PC-3 (cell line): Measurements from ENCODE around the gene NDUFAF3. TPM values are rescaled to one million over a fixed set of nuclear protein-coding genes. Genes with fewer than 3 reads are reported as not detected.
A peak's percentile ranks its signal among the peaks of the same experiment; 100 is the strongest.

Source experiments
- ATAC-seq: fragments of 200-7000 bp; cut with Tn5 transposase; 2 replicates; pipeline ENCODE4 v1.9.1; 2020; ENCODE audit warnings: mild to moderate bottlenecking, moderate library complexity
- BruUV-seq: library from RNA; stranded (reverse); fragments of 400-500 nt; replicated peaks from 2 replicates; lab custom pipeline; 2021; lab: Mats Ljungman, UMichigan
- CTCF ChIA-PET: fragments of 300-600 bp; sonication (Branson Sonifier 250); formaldehyde crosslinking; loops from one replicate; lab custom pipeline; 2022; ENCODE audit warnings: antibody characterized with exemption; lab: Charles Lee
- POLR2A ChIA-PET: fragments of 300-600 bp; sonication (Branson Sonifier 250); formaldehyde crosslinking; loops from one replicate; lab custom pipeline; 2022; ENCODE audit warnings: antibody characterized with exemption; ENCODE audit not compliant: unreplicated experiment; lab: Charles Lee
- DNase-seq: peaks from one replicate; pipeline ENCODE4 v3.0.0-alpha.2; 2015
- H2AFZ ChIP-seq: fragments of 300-600 bp; sonication (generic); 2 replicates; pipeline ENCODE4 v1.6.0; 2016; ENCODE audit warnings: antibody characterized with exemption, low read length
- H3F3A ChIP-seq: fragments of 300-600 bp; sonication (generic); one replicate; pipeline ENCODE4 v1.6.0; 2017; ENCODE audit warnings: antibody characterized with exemption, low read length, control low read depth, mild to moderate bottlenecking; ENCODE audit not compliant: unreplicated experiment
- H3K27ac ChIP-seq: fragments of 300-600 bp; sonication (generic); 2 replicates; pipeline ENCODE4 v1.5.1; 2016; ENCODE audit warnings: mild to moderate bottlenecking, low read length
- H3K27me3 ChIP-seq: fragments of 300-600 bp; sonication (generic); 2 replicates; pipeline ENCODE4 v1.6.1; 2016; ENCODE audit warnings: low read length, mixed read lengths
- H3K36me3 ChIP-seq: fragments of 300-600 bp; sonication (generic); 2 replicates; pipeline ENCODE4 v1.6.1; 2016; ENCODE audit warnings: low read depth, mixed run types, low read length, mixed read lengths
- H3K4me1 ChIP-seq: fragments of 300-600 bp; sonication (generic); 2 replicates; pipeline ENCODE4 v1.5.1; 2016; ENCODE audit warnings: low read length; ENCODE audit not compliant: insufficient read depth
- H3K4me2 ChIP-seq: fragments of 300-600 bp; sonication (generic); 2 replicates; pipeline ENCODE4 v1.6.0; 2016; ENCODE audit warnings: low read length
- H3K4me3 ChIP-seq: fragments of 300-600 bp; sonication (generic); 2 replicates; pipeline ENCODE4 v1.5.1; 2016; ENCODE audit warnings: mild to moderate bottlenecking, low read length, mixed read lengths
- H3K79me2 ChIP-seq: fragments of 300-600 bp; sonication (generic); 2 replicates; pipeline ENCODE4 v1.6.1; 2017; ENCODE audit warnings: low read length, mixed read lengths
- H3K9ac ChIP-seq: fragments of 300-600 bp; sonication (generic); 2 replicates; pipeline ENCODE4 v1.6.0; 2016; ENCODE audit warnings: mild to moderate bottlenecking, low read length
- H3K9me2 ChIP-seq: fragments of 300-600 bp; sonication (generic); replicated peaks from 2 replicates; pipeline ENCODE4 v1.6.1; 2016; ENCODE audit warnings: mixed run types, low read length, mixed read lengths
- H3K9me3 ChIP-seq: fragments of 300-600 bp; sonication (generic); 2 replicates; pipeline ENCODE4 v1.6.1; 2016; ENCODE audit warnings: low read length, mixed read lengths
- H4K20me1 ChIP-seq: fragments of 300-600 bp; sonication (generic); 2 replicates; pipeline ENCODE4 v1.6.1; 2016; ENCODE audit warnings: low read length, mixed read lengths
- CTCF ChIP-seq: fragments of 300-600 bp; sonication (generic); conservative IDR thresholded peaks from 2 replicates; pipeline ENCODE4 v1.5.1; 2017; ENCODE audit warnings: antibody characterized with exemption, low read depth, mild to moderate bottlenecking, low read length
- EZH2 ChIP-seq: fragments of 300-600 bp; sonication (generic); IDR thresholded peaks from one replicate; pipeline ENCODE4 v1.6.1; 2017; ENCODE audit warnings: antibody characterized with exemption, mild to moderate bottlenecking, low read length; ENCODE audit not compliant: unreplicated experiment
- EZH2phosphoT487 ChIP-seq: fragments of 300-600 bp; sonication (generic); IDR thresholded peaks from 2 replicates; pipeline ENCODE4 v1.6.1; 2018; ENCODE audit warnings: mild to moderate bottlenecking, antibody characterized with exemption, low read length, borderline replicate concordance
- intact Hi-C: fragments of 100-400 bp; cut with micrococcal nuclease; formaldehyde crosslinking; loops from 2 replicates; pipeline ENCODE4 v1.9.0; 2023
- total RNA-seq: library from RNA; depleted of rRNA; stranded (reverse); fragments of >200 nt; gene quantifications from 2 replicates; pipeline ENCODE4 v1.2.3, GENCODE V29; 2014

Gene NDUFAF3
- total RNA-seq, 1 experiment from 2014 or later, result 211 TPM

DNA sequence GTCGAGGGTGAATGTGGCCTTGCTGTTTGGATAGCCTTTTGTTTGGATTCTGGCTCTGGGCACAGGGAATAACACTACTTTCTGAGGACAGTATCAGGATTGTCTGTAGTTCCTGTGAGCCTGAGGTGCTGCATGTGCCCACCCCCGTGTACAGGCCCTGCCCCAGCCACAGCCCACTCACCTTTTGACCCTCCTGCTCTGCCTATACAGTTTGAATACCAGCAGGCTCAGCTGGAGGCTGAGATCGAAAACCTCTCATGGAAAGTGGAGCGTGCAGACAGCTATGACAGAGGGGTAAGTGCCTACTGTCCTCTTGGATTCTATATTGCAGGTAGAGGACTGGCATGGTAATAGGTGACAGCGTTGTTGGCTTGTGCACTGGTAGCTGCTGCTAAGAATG, 39.2 kb upstream of the NDUFAF3 start:
- Histone ChIP-seq H3F3A (no peaks in the 10 kb centered on the region), H3K9ac (no peak overlapping the region), H3K79me2 (no peaks in the 10 kb centered on the region), H3K36me3 (peaks cover 44% of the 10 kb centered on the region), H2AFZ (no peak overlapping the region), H3K4me3 (no peak overlapping the region), H3K4me2 (no peak overlapping the region), H3K9me3 (no peaks in the 10 kb centered on the region), H4K20me1 (no peaks in the 10 kb centered on the region), H3K4me1 (no peaks in the 10 kb centered on the region), H3K27me3 (no peaks in the 10 kb centered on the region), H3K9me2 (no peaks in the 10 kb centered on the region), H3K27ac (no peak overlapping the region)
- DNase-seq (no peak), ATAC-seq (no peak)
- ChIA-PET POLR2A (no interaction called here), CTCF (no interaction called here)
- intact Hi-C loops, result no loop called here
- no TSS peak for BruUV-seq
- TF ChIP-seq EZH2 (no peak), CTCF (no peak), EZH2phosphoT487 (no peak)

DNA sequence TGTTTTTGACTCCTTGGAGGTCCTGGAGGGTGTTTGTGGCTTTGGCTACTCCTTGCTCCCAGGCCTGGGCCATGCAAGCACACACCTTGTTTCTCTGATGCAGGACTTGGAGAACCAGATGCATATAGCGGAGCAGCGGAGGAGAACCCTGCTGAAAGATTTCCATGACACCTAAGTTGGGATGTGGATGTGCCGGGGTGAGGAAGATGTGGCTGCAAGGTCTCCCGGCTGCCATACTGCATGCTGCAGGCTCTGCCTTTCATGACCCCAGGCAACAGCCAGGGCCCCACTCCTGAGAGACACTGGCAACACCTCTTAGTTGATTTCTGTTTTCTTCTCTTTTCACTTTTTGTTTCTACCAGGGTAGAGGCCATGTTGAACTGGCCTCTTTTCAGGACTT, 38.8 kb upstream of the NDUFAF3 start:
- Histone ChIP-seq H3K9ac (no peak overlapping the region), H4K20me1 (no peaks in the 10 kb centered on the region), H3K9me2 (no peaks in the 10 kb centered on the region), H3K4me2 (no peak overlapping the region), H3K36me3 (peaks cover 40% of the 10 kb centered on the region), H3K4me1 (no peaks in the 10 kb centered on the region), H3K79me2 (no peaks in the 10 kb centered on the region), H3K27ac (no peak overlapping the region), H3K9me3 (no peaks in the 10 kb centered on the region), H2AFZ (no peak overlapping the region), H3K4me3 (no peak overlapping the region), H3K27me3 (no peaks in the 10 kb centered on the region), H3F3A (no peaks in the 10 kb centered on the region)
- no TSS peak for BruUV-seq
- POLR2A ChIA-PET, result no interaction called here
- intact Hi-C loops, result no loop called here
- DNase-seq (no peak), ATAC-seq (no peak)
- CTCF ChIA-PET, result no interaction called here
- TF ChIP-seq EZH2phosphoT487 (no peak), EZH2 (no peak), CTCF (no peak)

DNA sequence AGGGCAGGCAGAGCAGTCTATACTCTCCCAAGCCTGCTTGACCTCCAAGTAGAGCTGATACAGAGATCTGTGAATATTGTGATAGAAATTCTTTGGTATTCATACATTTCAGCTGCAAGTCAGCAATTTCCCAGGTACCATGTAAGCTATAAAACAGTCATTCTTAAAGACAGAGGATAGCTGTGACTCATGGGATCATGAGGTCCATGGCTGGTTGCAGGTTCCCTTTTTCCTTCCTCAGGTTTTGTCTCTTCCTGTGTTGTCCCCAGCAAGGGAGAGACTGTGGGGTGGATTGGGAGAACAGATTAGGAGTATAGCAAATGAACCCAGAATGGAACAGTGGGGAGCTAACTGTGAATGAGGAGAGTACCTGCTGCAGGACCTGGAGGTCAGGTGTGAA, 37.3 kb upstream of the NDUFAF3 start:
- no peaks in the 10 kb centered on the region for H4K20me1 ChIP-seq
- CTCF ChIA-PET, result no interaction called here

More for the DNA sequence above, 37.3 kb upstream of the NDUFAF3 start:
- ATAC-seq (peak; percentile 7; the same call in 1 of the 2 replicates), DNase-seq (no peak)
- Histone ChIP-seq H3K27ac (no peak overlapping the region), H3K9me3 (no peaks in the 10 kb centered on the region), H3K9me2 (no peaks in the 10 kb centered on the region), H3K36me3 (peaks cover 31% of the 10 kb centered on the region), H3K9ac (no peak overlapping the region), H3K4me3 (no peak overlapping the region), H3K4me2 (no peak overlapping the region), H3F3A (no peaks in the 10 kb centered on the region), H3K4me1 (peaks cover 8% of the 10 kb centered on the region), H2AFZ (no peak overlapping the region), H3K27me3 (no peaks in the 10 kb centered on the region), H3K79me2 (peaks cover 8% of the 10 kb centered on the region)
- no TSS peak for BruUV-seq
- intact Hi-C loops, result no loop called here
- POLR2A ChIA-PET, result interaction anchor here (0.6 kb wide), 1 partner anchor 267 kb away, joined by 3 read pairs; the partner anchor contains the start of gene IP6K2
- no peak for TF ChIP-seq EZH2
- TF ChIP-seq CTCF, result no peak
- no peak for TF ChIP-seq EZH2phosphoT487
